ENCODE measurements around the gene PWWP2B.

- TF ChIP-seq POLR2A (IDR thresholded peaks at IDR 0.05) (no peak), CTCF (IDR thresholded peaks at IDR 0.05) (no peak), POLR2AphosphoS5 (IDR thresholded peaks at IDR 0.05) (no peak)
These were observed 16.5 kb downstream of the PWWP2B start for GRCh38 chr10:132413226-132414205.

Measured in sigmoid colon (tissue), 4 donors.